Left lung (tissue), 10 donors: ENCODE measurements around the gene MACO1. TPM values are rescaled to one million over a fixed set of nuclear protein-coding genes. Genes with fewer than 3 reads are reported as not detected.
"Not testable (repeated sequence)": the region's sequence is repeated elsewhere in the genome, so short reads cannot be mapped to it uniquely, and the experiment has no call there.

Experiments
- ATAC-seq: fragments of 200-7000 bp; cut with Tn5 transposase; one replicate; pipeline ENCODE4 v1.9.1; 2020; ENCODE audit warnings: moderate library complexity
- DNase-seq, 4 donors: peaks; one replicate each; pipeline ENCODE4 v3.0.0-alpha.2; 2013 to 2020
- H3K27ac ChIP-seq, 2 donors: fragments of 200-600 bp; sonication (generic) in 1 of 2; one replicate each; pipeline versions ENCODE4 v1.5.0 to v1.8.0; 2020 to 2021
- H3K27me3 ChIP-seq, 2 donors: fragments of 200-600 bp; sonication (generic) in 1 of 2; one replicate each; pipeline versions ENCODE4 v1.5.0 to v1.8.0; 2020 to 2021
- H3K36me3 ChIP-seq, 2 donors: fragments of 200-600 bp; sonication (generic) in 1 of 2; one replicate each; pipeline versions ENCODE4 v1.5.0 to v1.8.0; 2020 to 2021
- H3K4me1 ChIP-seq, 2 donors: fragments of 200-600 bp; one replicate each; pipeline ENCODE4 v1.8.0; 2021
- H3K4me3 ChIP-seq, 2 donors: fragments of 200-600 bp; sonication (generic) in 1 of 2; one replicate each; pipeline versions ENCODE4 v1.5.0 to v1.8.0; 2020 to 2021; ENCODE audit warnings: mild to moderate bottlenecking in 1 of 2
- H3K9me3 ChIP-seq, 2 donors: fragments of 200-600 bp; sonication (generic) in 1 of 2; one replicate each; pipeline versions ENCODE4 v1.5.0 to v1.8.0; 2020 to 2021
- intact Hi-C, 2 donors: fragments of 100-400 bp; cut with DNase I; formaldehyde crosslinking; loops; one replicate each; pipeline versions ENCODE4 v1.11.2 to v1.14.2; 2022
- polyA plus RNA-seq, 6 donors: library from polyadenylated mRNA; unstranded; fragments of 120-200 nt; gene quantifications; one replicate each; pipeline ENCODE4 v1.2.1, GENCODE V29; 2013; ENCODE audit not compliant: insufficient read length in 6 of 6
- total RNA-seq, 2 donors: library from RNA; stranded (reverse); fragmentation: NEBNext Ultra II Directional; extraction: Animal tissue kit (Norgen Biotek cat#: 25700); gene quantifications; one replicate each; pipeline ENCODE4 v1.2.1, GENCODE V29; 2021
- TF ChIP-seq, protein P1 (sequence below), 2 donors: fragments of 200-600 bp; sonication (generic) in 1 of 2; IDR thresholded peaks; one replicate each; pipeline versions ENCODE4 v1.5.0 to v1.8.0; 2021; ENCODE audit warnings: antibody characterized with exemption in 2 of 2
- donor health status: DM: no; HTN: yes; CAD: no.
- donor health status: DM: no; HTN: no; CAD: no.

The MACO1 gene
- total and polyA plus RNA-seq, 8 donors: 18.8 to 26.7 (median 25.6) TPM

DNA sequence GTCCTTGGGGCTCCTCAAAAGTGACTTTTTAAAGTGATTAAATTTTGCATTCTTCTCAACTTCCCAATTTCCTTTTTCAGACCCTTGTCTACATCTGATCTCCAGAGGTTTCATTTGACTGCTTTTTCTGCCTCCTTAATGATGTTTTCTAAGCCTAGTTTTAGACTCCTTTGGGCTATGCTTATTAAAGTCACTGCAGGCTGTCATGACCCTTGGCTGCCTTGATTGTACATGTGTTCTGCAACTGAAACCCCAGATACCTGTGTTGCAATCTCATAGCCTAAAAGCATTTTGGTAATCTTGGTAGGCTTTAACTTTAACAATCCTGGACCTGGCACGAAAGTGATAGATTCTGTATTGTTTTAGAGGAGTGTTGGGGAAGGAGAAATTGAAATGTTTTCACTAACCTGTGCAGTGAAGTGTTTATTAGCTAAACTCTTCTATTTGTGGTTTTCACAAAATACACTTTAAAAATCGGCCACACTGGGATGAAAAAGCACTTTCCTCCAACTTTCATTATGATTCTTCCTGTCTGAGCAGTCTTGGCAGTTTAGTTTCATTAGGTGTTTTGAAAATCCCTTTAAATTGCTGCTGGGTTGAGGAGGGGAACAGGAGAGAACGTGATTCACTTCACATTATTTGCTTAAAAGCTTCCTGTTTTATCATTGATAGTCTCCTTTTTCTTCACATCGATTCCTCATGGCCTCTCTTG is 4.9 kb downstream of the MACO1 start:
- TF ChIP-seq, protein P1, sequence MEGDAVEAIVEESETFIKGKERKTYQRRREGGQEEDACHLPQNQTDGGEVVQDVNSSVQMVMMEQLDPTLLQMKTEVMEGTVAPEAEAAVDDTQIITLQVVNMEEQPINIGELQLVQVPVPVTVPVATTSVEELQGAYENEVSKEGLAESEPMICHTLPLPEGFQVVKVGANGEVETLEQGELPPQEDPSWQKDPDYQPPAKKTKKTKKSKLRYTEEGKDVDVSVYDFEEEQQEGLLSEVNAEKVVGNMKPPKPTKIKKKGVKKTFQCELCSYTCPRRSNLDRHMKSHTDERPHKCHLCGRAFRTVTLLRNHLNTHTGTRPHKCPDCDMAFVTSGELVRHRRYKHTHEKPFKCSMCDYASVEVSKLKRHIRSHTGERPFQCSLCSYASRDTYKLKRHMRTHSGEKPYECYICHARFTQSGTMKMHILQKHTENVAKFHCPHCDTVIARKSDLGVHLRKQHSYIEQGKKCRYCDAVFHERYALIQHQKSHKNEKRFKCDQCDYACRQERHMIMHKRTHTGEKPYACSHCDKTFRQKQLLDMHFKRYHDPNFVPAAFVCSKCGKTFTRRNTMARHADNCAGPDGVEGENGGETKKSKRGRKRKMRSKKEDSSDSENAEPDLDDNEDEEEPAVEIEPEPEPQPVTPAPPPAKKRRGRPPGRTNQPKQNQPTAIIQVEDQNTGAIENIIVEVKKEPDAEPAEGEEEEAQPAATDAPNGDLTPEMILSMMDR (IDR thresholded peaks at IDR 0.05): no peak
- Histone ChIP-seq H3K36me3 (no peaks in the 10 kb centered on the region), H3K4me1 (peaks cover 23 to 53% of the 10 kb centered on the region in 2 donors), H3K4me3 (no peak overlapping the region), H3K9me3 (no peaks in the 10 kb centered on the region), H3K27me3 (no peaks in the 10 kb centered on the region), H3K27ac (peak overlapping the region in 1 of 2 donors; percentile 6)
- ATAC-seq: no peak
- intact Hi-C loops: no loop called here
- DNase-seq: no peak

DNA sequence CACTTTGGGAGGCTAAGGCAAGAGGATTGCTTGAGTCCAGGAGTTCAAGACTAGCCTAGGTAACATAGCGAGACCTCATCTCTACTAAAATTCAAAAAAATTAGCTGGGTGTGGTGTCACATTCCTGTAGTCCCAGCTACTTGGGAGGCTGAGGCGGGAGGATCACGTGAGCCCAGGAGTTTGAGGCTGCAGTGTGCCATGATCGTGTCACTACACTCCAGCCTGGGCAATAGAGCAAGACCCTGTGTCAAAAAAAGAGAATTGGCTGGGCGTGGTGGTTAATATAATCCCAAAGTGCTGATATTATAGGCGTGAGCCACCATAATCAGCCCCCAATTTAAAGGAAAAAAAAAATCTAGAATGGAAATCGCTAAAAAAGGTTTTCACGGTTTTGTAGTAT is 7.0 kb downstream of the MACO1 start:
- Histone ChIP-seq H3K9me3 (no peaks in the 10 kb centered on the region), H3K27ac (no peak overlapping the region), H3K36me3 (no peaks in the 10 kb centered on the region), H3K4me3 (no peak overlapping the region), H3K4me1 (peaks cover 16 to 39% of the 10 kb centered on the region in 2 donors), H3K27me3 (no peaks in the 10 kb centered on the region)
- intact Hi-C loops: no loop called here
- no peak for DNase-seq
- ATAC-seq: no peak
- TF ChIP-seq, protein P1 (IDR thresholded peaks at IDR 0.05): no peak

DNA sequence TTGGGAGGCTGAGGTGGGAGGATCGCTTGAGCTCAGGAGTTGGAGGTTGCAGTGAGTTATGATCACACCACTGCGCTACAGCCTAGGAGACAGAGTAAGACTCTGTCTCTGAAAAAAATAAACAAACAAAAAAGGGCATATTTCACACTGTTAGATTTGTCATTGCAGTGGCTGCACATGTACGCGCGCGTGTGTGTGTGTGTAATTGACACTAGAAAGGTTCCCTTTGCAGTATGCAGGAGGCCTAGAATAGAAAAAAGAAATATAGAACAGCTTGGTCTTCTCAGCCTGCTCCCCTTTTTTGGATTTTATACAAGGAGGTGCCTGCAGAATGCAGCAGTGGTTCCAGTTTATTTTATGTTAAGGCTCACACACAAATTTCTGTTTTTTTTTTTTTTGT is 8.6 kb downstream of the MACO1 start:
- Histone ChIP-seq H3K27me3 (no peaks in the 10 kb centered on the region), H3K4me3 (no peak overlapping the region), H3K36me3 (no peaks in the 10 kb centered on the region), H3K4me1 (peaks cover 16 to 23% of the 10 kb centered on the region in 2 donors), H3K27ac (no peak overlapping the region), H3K9me3 (no peaks in the 10 kb centered on the region)
- DNase-seq (no peak), ATAC-seq (no peak)
- intact Hi-C loops: no loop called here
- TF ChIP-seq, protein P1 (IDR thresholded peaks at IDR 0.05): no peak

DNA sequence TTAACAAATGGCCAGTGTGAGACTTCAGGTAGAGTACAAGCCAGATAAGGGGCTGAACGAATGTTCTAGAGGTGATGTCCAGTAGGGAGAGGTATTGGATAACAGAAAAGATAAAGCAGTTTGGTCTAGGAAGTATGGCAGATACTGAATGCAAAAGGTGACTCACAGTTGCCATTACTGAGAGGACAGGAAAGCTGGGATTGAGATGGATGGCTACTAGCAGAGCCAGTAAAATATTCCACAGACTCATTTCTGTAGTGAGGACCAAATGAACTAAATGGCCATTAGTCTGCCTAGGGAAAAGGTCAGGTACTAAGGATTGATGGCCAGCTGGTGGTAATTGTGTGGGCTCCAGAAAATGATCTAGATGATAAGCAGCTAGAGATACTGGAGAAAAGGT is 11.5 kb downstream of the MACO1 start:
- Histone ChIP-seq H3K4me3 (no peak overlapping the region), H3K27me3 (no peaks in the 10 kb centered on the region), H3K36me3 (peaks cover 0 to 6% of the 10 kb centered on the region in 2 donors), H3K27ac (no peak overlapping the region), H3K9me3 (no peaks in the 10 kb centered on the region), H3K4me1 (no peaks in the 10 kb centered on the region)
- peak; percentile 35 for ATAC-seq
- intact Hi-C loops: no loop called here
- TF ChIP-seq, protein P1 (IDR thresholded peaks at IDR 0.05): no peak
- no peak for DNase-seq

DNA sequence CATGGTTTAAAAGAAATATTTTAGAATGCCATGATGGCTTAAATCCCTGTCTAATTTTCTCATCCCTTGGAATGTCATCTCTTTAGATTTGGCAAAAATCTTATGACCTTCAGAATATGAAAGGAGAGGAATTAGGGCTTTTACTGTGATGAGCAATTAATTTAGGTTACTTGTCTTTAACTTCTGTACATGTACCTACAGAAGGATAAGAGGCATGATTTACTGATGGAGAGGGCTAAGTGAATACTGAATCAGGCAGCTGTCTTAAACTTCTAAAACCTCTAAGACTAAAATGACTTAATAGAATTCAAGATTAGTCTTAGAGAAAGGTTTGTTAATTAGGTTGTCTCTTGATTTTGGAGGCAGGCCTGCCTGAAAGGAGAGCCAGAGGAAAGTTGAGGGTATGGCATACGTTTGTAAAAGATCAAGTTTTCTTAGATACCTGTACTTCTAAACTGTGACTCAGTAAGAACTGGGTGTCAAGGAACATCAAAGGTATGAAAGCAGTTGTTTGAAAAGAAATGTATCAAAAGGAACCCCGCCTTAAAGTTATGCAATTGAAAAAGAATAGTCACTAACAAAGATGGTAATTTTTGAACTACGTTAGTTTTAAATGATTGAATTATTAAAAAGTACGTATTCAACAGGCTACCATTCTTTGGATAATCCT is 12.5 kb downstream of the MACO1 start:
- ATAC-seq (no peak), DNase-seq (no peak)
- intact Hi-C loops: no loop called here
- H3K4me1 ChIP-seq: no peaks in the 10 kb centered on the region
- H3K4me3 ChIP-seq: no peak overlapping the region
- H3K27ac ChIP-seq: no peak overlapping the region
- TF ChIP-seq, protein P1 (IDR thresholded peaks at IDR 0.05): no peak
- H3K36me3 ChIP-seq: peaks cover 0 to 15% of the 10 kb centered on the region in 2 donors
- H3K9me3 ChIP-seq: no peaks in the 10 kb centered on the region
- H3K27me3 ChIP-seq: no peaks in the 10 kb centered on the region

DNA sequence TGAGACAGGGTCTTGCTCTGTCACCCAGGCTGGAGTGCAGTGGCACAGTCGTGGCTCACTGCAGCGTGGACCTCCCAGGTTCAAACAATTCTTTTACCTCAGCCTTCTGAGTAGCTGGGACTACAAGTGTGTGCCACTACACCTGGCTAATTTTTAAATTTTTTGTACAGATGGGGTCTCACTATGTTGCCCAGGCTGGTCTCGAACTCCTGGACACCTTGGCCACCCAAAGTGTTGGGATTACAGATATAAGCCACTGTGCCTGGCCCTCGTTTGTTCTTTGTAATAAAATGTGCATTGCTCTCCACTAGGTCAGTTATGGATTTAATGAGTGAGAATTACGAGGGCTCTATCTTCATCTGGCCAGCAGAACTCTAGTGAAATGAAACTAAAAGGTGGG is 13.9 kb downstream of the MACO1 start:
- intact Hi-C loops, DNase-seq, H3K27ac ChIP-seq, H3K4me1 ChIP-seq, H3K9me3 ChIP-seq, ATAC-seq, H3K27me3 ChIP-seq, H3K4me3 ChIP-seq: not testable (repeated sequence)
- peaks cover 0 to 20% of the 10 kb centered on the region in 2 donors for H3K36me3 ChIP-seq
